Left renal pelvis (tissue), 4 donors: ENCODE data around the gene CDCA3. TPM values are rescaled to one million over a fixed set of nuclear protein-coding genes. Genes with fewer than 3 reads are reported as not detected.

Source experiments
- DNase-seq, 4 donors: peaks; one replicate each; pipeline ENCODE4 v3.0.0-alpha.2; 2013; ENCODE audit warnings: low read depth in 4 of 4, low spot score in 3 of 4
- polyA plus RNA-seq, 4 donors: library from polyadenylated mRNA; unstranded; fragments of 120-200 nt; gene quantifications; one replicate each; pipeline ENCODE4 v1.2.1, GENCODE V29; 2013; ENCODE audit not compliant: insufficient read length in 4 of 4

Gene CDCA3
- polyA plus RNA-seq, 4 donors: 26.1 to 31.9 (median 27.9) TPM

GRCh38 chr12:6834873-6835272, 16.2 kb downstream of the CDCA3 start:
- DNase-seq: no peak

- no peak for DNase-seq
These were observed 16.8 kb downstream of the CDCA3 start for GRCh38 chr12:6834254-6834653.

GRCh38 chr12:6833189-6833890, 17.7 kb downstream of the CDCA3 start:
- DNase-seq: no peak

GRCh38 chr12:6832125-6832524, 19.0 kb downstream of the CDCA3 start:
- DNase-seq: no peak

GRCh38 chr12:6831450-6831995, 19.6 kb downstream of the CDCA3 start:
- DNase-seq: no peak

- DNase-seq: no peak
These were observed 20.1 kb downstream of the CDCA3 start for GRCh38 chr12:6830999-6831398.

- no peak for DNase-seq
These were observed 20.7 kb downstream of the CDCA3 start for GRCh38 chr12:6830286-6830890.

GRCh38 chr12:6829536-6830220, 21.4 kb downstream of the CDCA3 start:
- no peak for DNase-seq

- no peak for DNase-seq
These were observed 22.1 kb downstream of the CDCA3 start for GRCh38 chr12:6828781-6829535.

- DNase-seq: no peak
These were observed 22.9 kb downstream of the CDCA3 start, which contains the start of gene P3H3 for GRCh38 chr12:6827982-6828780. Gene P3H3, plus strand, starts transcription at chr12:6828407. Its CDS starts 34 bp downstream, at chr12:6828441.

- DNase-seq: peak in 1 of 4 donors; percentile 71
These were observed 23.6 kb downstream of the CDCA3 start for GRCh38 chr12:6827437-6827911.

GRCh38 chr12:6826734-6827436, 24.2 kb downstream of the CDCA3 start:
- DNase-seq: no peak

GRCh38 chr12:6826125-6826733, 24.9 kb downstream of the CDCA3 start:
- no peak for DNase-seq

GRCh38 chr12:6825398-6826124, 25.5 kb downstream of the CDCA3 start:
- peak in 1 of 4 donors; percentile 82 for DNase-seq

GRCh38 chr12:6824901-6825381, 26.1 kb downstream of the CDCA3 start:
- no peak for DNase-seq

GRCh38 chr12:6824085-6824775, 26.9 kb downstream of the CDCA3 start:
- no peak for DNase-seq
